A673 (cell line): ENCODE measurements around the gene POLDIP2. TPM values are rescaled to one million over a fixed set of nuclear protein-coding genes. Genes with fewer than 3 reads are reported as not detected.

Source experiments
- BruUV-seq: library from RNA; stranded (reverse); fragments of 400-500 nt; replicated peaks from 2 replicates; lab custom pipeline; 2021; lab: Mats Ljungman, UMichigan
- CTCF ChIA-PET: fragments of 300-600 bp; sonication (Branson Sonifier 250); formaldehyde crosslinking; loops from one replicate; lab custom pipeline; 2022; ENCODE audit warnings: antibody characterized with exemption; lab: Charles Lee
- POLR2A ChIA-PET: fragments of 300-600 bp; sonication (Branson Sonifier 250); formaldehyde crosslinking; loops from one replicate; lab custom pipeline; 2022; ENCODE audit warnings: antibody characterized with exemption; ENCODE audit not compliant: low non-redundant PET; lab: Charles Lee
- DNase-seq: peaks from one replicate; pipeline ENCODE4 v3.0.0-alpha.2; 2015; ENCODE audit warnings: low spot score
- H3K27ac ChIP-seq: fragments of 200-600 bp; sonication (generic); 2 replicates; pipeline ENCODE4 v1.5.1; 2016; ENCODE audit warnings: mixed run types, low read depth, mild to moderate bottlenecking, mixed read lengths, antibody characterized with exemption, low read length; ENCODE audit not compliant: poor library complexity, severe bottlenecking
- H3K27me3 ChIP-seq: fragments of 200-600 bp; sonication (generic); replicated peaks from 2 replicates; pipeline ENCODE4 v1.6.1; 2017; ENCODE audit warnings: mixed run types, low read depth, mild to moderate bottlenecking, mixed read lengths, antibody characterized with exemption, low read length; ENCODE audit not compliant: insufficient read depth, poor library complexity
- H3K36me3 ChIP-seq: fragments of 200-600 bp; sonication (generic); 2 replicates; pipeline ENCODE4 v1.6.1; 2016; ENCODE audit warnings: mixed run types, mild to moderate bottlenecking, mixed read lengths, antibody characterized with exemption, low read length; ENCODE audit not compliant: insufficient read depth, poor library complexity, severe bottlenecking
- H3K4me1 ChIP-seq: fragments of 200-600 bp; sonication (generic); 2 replicates; pipeline ENCODE4 v1.6.1; 2017; ENCODE audit warnings: mixed run types, mild to moderate bottlenecking, mixed read lengths, antibody characterized with exemption, low read length; ENCODE audit not compliant: insufficient read depth, poor library complexity, severe bottlenecking
- H3K4me3 ChIP-seq: fragments of 200-600 bp; sonication (generic); 2 replicates; pipeline ENCODE4 v1.5.1; 2016; ENCODE audit warnings: low read depth, mixed run types, mild to moderate bottlenecking, mixed read lengths, low read length; ENCODE audit not compliant: poor library complexity, severe bottlenecking
- H3K9me3 ChIP-seq: fragments of 200-600 bp; sonication (generic); 2 replicates; pipeline ENCODE4 v1.6.1; 2016; ENCODE audit warnings: mixed run types, low read depth, mild to moderate bottlenecking, mixed read lengths, antibody characterized with exemption, low read length; ENCODE audit not compliant: poor library complexity, severe bottlenecking
- CTCF ChIP-seq: fragments of 300-800, 200-600 bp; sonication (generic); conservative IDR thresholded peaks from 2 replicates; pipeline ENCODE4 v1.5.1; 2017; ENCODE audit warnings: low read depth, mild to moderate bottlenecking, antibody characterized with exemption, low read length, moderate library complexity, mixed read lengths
- EZH2 ChIP-seq: fragments of 200-600 bp; sonication (generic); IDR thresholded peaks from 2 replicates; pipeline ENCODE4 v1.6.1; 2017; ENCODE audit warnings: borderline replicate concordance, low read depth, mild to moderate bottlenecking, mixed read lengths, antibody characterized with exemption, low read length; ENCODE audit not compliant: poor library complexity, severe bottlenecking
- intact Hi-C: fragments of 100-400 bp; cut with micrococcal nuclease; formaldehyde crosslinking; loops from one replicate; pipeline ENCODE4 v1.10.0; 2022; ENCODE audit not compliant: unreplicated experiment
- total RNA-seq: library from RNA; stranded (reverse); gene quantifications from 2 replicates; pipeline ENCODE4 v1.2.3, GENCODE V29; 2021

Gene POLDIP2
- total RNA-seq, 1 experiment from 2014 or later = 115 TPM

- CTCF ChIA-PET = no interaction called here
- BruUV-seq = no TSS peak
- no peaks in the 10 kb centered on the region for H3K9me3 ChIP-seq
- H3K36me3 ChIP-seq = peaks cover 52% of the 10 kb centered on the region
- no peak overlapping the region for H3K27ac ChIP-seq
- intact Hi-C loops = no loop called here
- no peak for DNase-seq
- H3K4me3 ChIP-seq = no peak overlapping the region
- H3K27me3 ChIP-seq = no peaks in the 10 kb centered on the region
- POLR2A ChIA-PET = interaction anchor here (0.7 kb wide), 1 partner anchor 42 kb away, joined by 3 read pairs; no protein-coding TSS in a partner anchor
- peaks cover 6% of the 10 kb centered on the region for H3K4me1 ChIP-seq
- TF ChIP-seq EZH2 (no peak), CTCF (no peak)
Measured at GRCh38 chr17:28327709-28328108, 29.6 kb downstream of the POLDIP2 start.

DNA sequence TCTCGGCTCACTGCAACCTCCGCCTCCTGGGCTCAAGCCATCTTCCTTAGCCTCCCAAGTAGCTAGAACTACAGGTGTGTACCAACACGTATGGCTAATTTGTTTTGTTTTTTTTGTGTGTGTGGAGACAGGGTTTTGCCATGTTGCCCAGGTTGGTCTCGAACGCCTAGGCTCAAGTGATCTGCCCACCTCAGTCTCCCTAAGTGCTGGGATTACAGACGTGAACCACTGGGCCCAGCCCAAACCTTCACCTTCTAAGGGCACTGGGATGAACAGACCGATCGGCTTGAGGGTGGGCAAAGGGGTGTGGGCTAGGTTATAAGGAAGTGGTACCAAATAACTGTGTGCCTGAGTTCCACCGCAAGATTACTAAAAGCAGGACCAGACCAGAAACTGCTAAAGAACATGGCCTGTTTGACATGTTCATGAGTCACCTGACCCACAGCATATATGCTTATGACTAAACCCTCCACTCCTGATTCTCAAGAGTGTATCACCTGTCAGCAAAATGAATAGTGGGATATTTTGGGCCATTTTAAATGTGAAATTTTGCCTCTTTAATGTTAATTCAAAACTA lies 30.2 kb downstream of the POLDIP2 start:
- DNase-seq = no peak
- ChIA-PET CTCF (no interaction called here), POLR2A (no interaction called here)
- no peak overlapping the region for H3K4me3 ChIP-seq
- H3K27ac ChIP-seq = no peak overlapping the region
- H3K4me1 ChIP-seq = peaks cover 11% of the 10 kb centered on the region
- intact Hi-C loops = no loop called here
- no peaks in the 10 kb centered on the region for H3K9me3 ChIP-seq
- no peaks in the 10 kb centered on the region for H3K27me3 ChIP-seq
- TSS peak; percentile 7 for BruUV-seq
- peaks cover 52% of the 10 kb centered on the region for H3K36me3 ChIP-seq
- TF ChIP-seq EZH2 (no peak), CTCF (no peak)

- CTCF ChIA-PET = no interaction called here
- POLR2A ChIA-PET = no interaction called here
- H3K36me3 ChIP-seq = peaks cover 49% of the 10 kb centered on the region
- H3K9me3 ChIP-seq = no peaks in the 10 kb centered on the region
- H3K4me3 ChIP-seq = no peak overlapping the region
- H3K4me1 ChIP-seq = peaks cover 21% of the 10 kb centered on the region
- H3K27ac ChIP-seq = no peak overlapping the region
- intact Hi-C loops = no loop called here
- DNase-seq = no peak
- BruUV-seq = no TSS peak
- TF ChIP-seq EZH2 (no peak), CTCF (no peak)
- no peaks in the 10 kb centered on the region for H3K27me3 ChIP-seq
Measured at GRCh38 chr17:28326114-28326513, 31.2 kb downstream of the POLDIP2 start.
